SU-DHL-6 (cell line): Measurements from ENCODE around the gene SH3RF3.

Experiments
- H2AFZ ChIP-seq: fragments of 200-600 bp; sonication (generic); 2 replicates; pipeline ENCODE4 v1.6.1; 2014; ENCODE audit warnings: low read depth, mild to moderate bottlenecking, moderate library complexity, mixed read lengths, antibody characterized with exemption, low read length; ENCODE audit not compliant: severe bottlenecking
- H3F3A ChIP-seq: fragments of 200-600 bp; shearing (Covaris generic); 2 replicates; pipeline ENCODE4 v1.6.0; 2016; ENCODE audit warnings: antibody characterized with exemption, mild to moderate bottlenecking; ENCODE audit not compliant: insufficient read depth
- H3K27ac ChIP-seq: fragments of 200-600 bp; sonication (generic); 2 replicates; pipeline ENCODE4 v1.5.1; 2016; ENCODE audit warnings: low read depth, mild to moderate bottlenecking, low read length, moderate library complexity, mixed read lengths
- H3K27me3 ChIP-seq: fragments of 200-600 bp; sonication (generic), shearing (Covaris generic); 2 replicates; pipeline ENCODE4 v1.6.0; 2014; ENCODE audit warnings: mild to moderate bottlenecking, low read length
- H3K36me3 ChIP-seq: fragments of 200-600 bp; sonication (generic); 2 replicates; pipeline ENCODE4 v1.6.1; 2014; ENCODE audit warnings: mild to moderate bottlenecking, low read length, mixed read lengths
- H3K4me2 ChIP-seq: fragments of 300-600, 200-600 bp; shearing (Covaris generic), sonication (generic); 2 replicates; pipeline ENCODE4 v1.6.0; 2014; ENCODE audit warnings: low read length, low read depth, mild to moderate bottlenecking; ENCODE audit not compliant: poor library complexity, severe bottlenecking
- H3K4me3 ChIP-seq: fragments of 200-600 bp; sonication (generic); 2 replicates; pipeline ENCODE4 v1.5.1; 2014; ENCODE audit warnings: antibody characterized with exemption, low read length, mild to moderate bottlenecking, mixed read lengths; ENCODE audit not compliant: insufficient read depth, poor library complexity, severe bottlenecking
- H3K79me2 ChIP-seq: fragments of 200-600 bp; sonication (generic); 2 replicates; pipeline ENCODE4 v1.6.1; 2014; ENCODE audit warnings: mild to moderate bottlenecking, low read length, moderate library complexity; ENCODE audit not compliant: insufficient read depth
- H3K9ac ChIP-seq: fragments of 200-600 bp; sonication (generic); 2 replicates; pipeline ENCODE4 v1.7.0; 2014; ENCODE audit warnings: mild to moderate bottlenecking, low read length
- H3K9me2 ChIP-seq: fragments of 200-600 bp; sonication (generic); replicated peaks from 2 replicates; pipeline ENCODE4 v1.6.1; 2014; ENCODE audit warnings: low read length; ENCODE audit not compliant: insufficient read depth
- H3K9me3 ChIP-seq: fragments of 200-600 bp; sonication (generic); 2 replicates; pipeline ENCODE4 v1.6.1; 2014; ENCODE audit warnings: low read length, mixed read lengths; ENCODE audit not compliant: insufficient read depth
- H4K20me1 ChIP-seq: fragments of 200-600 bp; sonication (generic); 2 replicates; pipeline ENCODE4 v1.6.1; 2014; ENCODE audit warnings: low read depth, mild to moderate bottlenecking, antibody characterized with exemption, low read length, moderate library complexity, mixed read lengths
- EZH2phosphoT487 ChIP-seq: fragments of 200-600 bp; sonication (generic), shearing (Covaris generic); conservative IDR thresholded peaks from 2 replicates; pipeline ENCODE4 v1.6.1; 2018; ENCODE audit warnings: mild to moderate bottlenecking, antibody characterized with exemption, low read length, moderate library complexity, mixed read lengths
- TF ChIP-seq, protein P1 (sequence below): fragments of 200-600 bp; sonication (generic); IDR thresholded peaks from one replicate; pipeline ENCODE4 v1.5.1; 2017; ENCODE audit warnings: antibody characterized with exemption, mild to moderate bottlenecking, low read length, moderate library complexity; ENCODE audit not compliant: insufficient read depth, poor library complexity, severe bottlenecking

Gene SH3RF3

DNA sequence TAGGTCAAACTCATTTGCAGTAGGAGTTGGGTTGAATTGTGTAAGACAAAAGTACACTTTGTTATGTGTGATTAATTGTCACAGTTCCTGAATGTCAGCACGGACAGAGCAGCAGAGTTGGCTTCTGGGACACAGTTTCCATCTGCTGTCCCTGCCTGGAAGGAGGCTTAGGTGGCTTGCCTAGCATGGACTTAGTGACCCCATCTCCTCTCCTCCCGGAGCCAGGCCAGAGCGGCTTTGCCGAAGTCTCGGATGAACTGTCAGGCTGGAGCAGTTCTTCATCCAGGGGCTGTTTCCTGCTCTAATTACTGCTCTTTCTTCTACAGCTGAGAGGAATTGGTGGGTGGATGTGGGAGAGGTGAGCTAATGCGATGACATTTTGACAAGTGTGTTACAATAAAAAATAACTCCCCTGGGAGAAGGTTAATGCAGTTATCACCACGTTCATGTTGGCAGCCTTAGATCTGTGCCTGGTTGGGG is 102.0 kb downstream of the SH3RF3 start:
- H3K9me2 ChIP-seq, result no peaks in the 10 kb centered on the region
- no peak overlapping the region for H2AFZ ChIP-seq
- no peak overlapping the region for H3K9ac ChIP-seq
- H3F3A ChIP-seq, result no peaks in the 10 kb centered on the region
- H3K27ac ChIP-seq, result no peak overlapping the region
- H4K20me1 ChIP-seq, result no peaks in the 10 kb centered on the region
- no peak overlapping the region for H3K4me2 ChIP-seq
- no peaks in the 10 kb centered on the region for H3K27me3 ChIP-seq
- H3K9me3 ChIP-seq, result no peaks in the 10 kb centered on the region
- H3K4me3 ChIP-seq, result no peak overlapping the region
- no peaks in the 10 kb centered on the region for H3K79me2 ChIP-seq
- no peaks in the 10 kb centered on the region for H3K36me3 ChIP-seq
- TF ChIP-seq, protein P1, sequence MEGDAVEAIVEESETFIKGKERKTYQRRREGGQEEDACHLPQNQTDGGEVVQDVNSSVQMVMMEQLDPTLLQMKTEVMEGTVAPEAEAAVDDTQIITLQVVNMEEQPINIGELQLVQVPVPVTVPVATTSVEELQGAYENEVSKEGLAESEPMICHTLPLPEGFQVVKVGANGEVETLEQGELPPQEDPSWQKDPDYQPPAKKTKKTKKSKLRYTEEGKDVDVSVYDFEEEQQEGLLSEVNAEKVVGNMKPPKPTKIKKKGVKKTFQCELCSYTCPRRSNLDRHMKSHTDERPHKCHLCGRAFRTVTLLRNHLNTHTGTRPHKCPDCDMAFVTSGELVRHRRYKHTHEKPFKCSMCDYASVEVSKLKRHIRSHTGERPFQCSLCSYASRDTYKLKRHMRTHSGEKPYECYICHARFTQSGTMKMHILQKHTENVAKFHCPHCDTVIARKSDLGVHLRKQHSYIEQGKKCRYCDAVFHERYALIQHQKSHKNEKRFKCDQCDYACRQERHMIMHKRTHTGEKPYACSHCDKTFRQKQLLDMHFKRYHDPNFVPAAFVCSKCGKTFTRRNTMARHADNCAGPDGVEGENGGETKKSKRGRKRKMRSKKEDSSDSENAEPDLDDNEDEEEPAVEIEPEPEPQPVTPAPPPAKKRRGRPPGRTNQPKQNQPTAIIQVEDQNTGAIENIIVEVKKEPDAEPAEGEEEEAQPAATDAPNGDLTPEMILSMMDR, result no peak
- no peak for TF ChIP-seq EZH2phosphoT487

DNA sequence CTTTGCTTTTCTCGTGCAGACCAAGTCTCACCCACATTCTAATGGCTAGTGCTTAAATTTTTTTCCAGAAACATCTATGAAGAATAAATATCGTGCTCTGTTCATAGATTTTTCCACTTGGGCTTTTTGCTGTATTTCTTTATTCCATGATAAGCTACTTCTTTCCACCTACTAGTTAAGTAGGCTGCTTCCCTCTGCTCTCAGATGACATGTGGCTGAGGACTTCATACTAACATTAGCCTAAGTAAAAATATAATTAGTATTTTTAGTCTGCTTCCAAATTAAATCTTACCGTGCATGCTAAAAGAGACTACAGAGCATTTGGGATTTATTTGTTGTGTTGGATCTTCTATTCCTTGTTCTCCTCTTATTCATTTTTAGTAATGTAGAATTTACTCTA is 102.4 kb downstream of the SH3RF3 start:
- no peaks in the 10 kb centered on the region for H3K9me3 ChIP-seq
- no peaks in the 10 kb centered on the region for H3K36me3 ChIP-seq
- H3K4me2 ChIP-seq, result no peak overlapping the region
- TF ChIP-seq, protein P1, result no peak
- no peak for TF ChIP-seq EZH2phosphoT487
- no peak overlapping the region for H3K27ac ChIP-seq
- H3K9ac ChIP-seq, result no peak overlapping the region
- no peaks in the 10 kb centered on the region for H3K9me2 ChIP-seq
- H3F3A ChIP-seq, result no peaks in the 10 kb centered on the region
- H3K79me2 ChIP-seq, result no peaks in the 10 kb centered on the region
- no peak overlapping the region for H2AFZ ChIP-seq
- no peaks in the 10 kb centered on the region for H4K20me1 ChIP-seq
- no peaks in the 10 kb centered on the region for H3K27me3 ChIP-seq
- no peak overlapping the region for H3K4me3 ChIP-seq

DNA sequence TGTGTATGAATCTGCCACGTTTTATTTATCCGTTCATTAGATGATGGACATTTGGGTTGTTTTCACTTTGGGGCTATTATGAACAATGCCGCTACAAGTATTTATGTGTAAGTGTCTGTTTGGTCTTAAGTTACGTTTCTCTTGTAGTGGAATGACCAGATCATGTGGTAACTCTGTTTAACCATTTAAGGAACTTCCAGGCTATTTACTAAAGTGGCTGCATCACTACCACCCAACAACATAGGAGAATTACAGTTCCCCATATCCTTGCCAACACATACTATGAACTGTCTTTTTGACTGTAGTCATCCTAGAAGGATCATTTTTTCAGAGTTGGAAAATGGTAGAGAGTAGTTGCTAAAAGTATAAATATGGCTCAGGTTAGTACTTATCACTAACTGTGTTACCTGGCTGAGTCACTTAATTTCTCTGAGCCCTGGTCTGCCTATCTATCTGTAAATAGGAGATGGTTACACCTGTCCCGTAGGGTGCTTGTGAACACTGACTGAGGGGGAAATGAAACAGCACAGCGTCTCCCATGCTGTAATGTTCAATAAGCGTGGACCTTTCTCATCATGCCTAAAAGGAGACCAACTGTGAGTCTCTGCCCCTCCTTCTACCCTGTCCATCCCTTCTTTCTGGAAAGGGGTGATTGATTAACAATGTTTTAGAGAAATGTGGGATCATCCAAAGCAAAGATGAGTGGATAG is 103.1 kb downstream of the SH3RF3 start:
- no peak overlapping the region for H3K9ac ChIP-seq
- H4K20me1 ChIP-seq, result no peaks in the 10 kb centered on the region
- no peaks in the 10 kb centered on the region for H3K36me3 ChIP-seq
- no peak overlapping the region for H3K4me3 ChIP-seq
- H3K27me3 ChIP-seq, result no peaks in the 10 kb centered on the region
- no peak overlapping the region for H3K4me2 ChIP-seq
- no peak overlapping the region for H3K27ac ChIP-seq
- no peak for TF ChIP-seq EZH2phosphoT487
- TF ChIP-seq, protein P1, result no peak
- H3K9me2 ChIP-seq, result no peaks in the 10 kb centered on the region
- no peaks in the 10 kb centered on the region for H3K79me2 ChIP-seq
- no peak overlapping the region for H2AFZ ChIP-seq
- no peaks in the 10 kb centered on the region for H3K9me3 ChIP-seq
- no peaks in the 10 kb centered on the region for H3F3A ChIP-seq
